Thyroid gland (tissue), 4 donors: ENCODE data around the gene RRAD.
"Not testable (repeated sequence)": the region's sequence is repeated elsewhere in the genome, so short reads cannot be mapped to it uniquely, and the experiment has no call there.

Experiments
- POLR2A ChIP-seq, 2 donors: fragments of 450-650 bp; IDR thresholded peaks; one replicate each; pipeline ENCODE4 v1.6.1; 2017; ENCODE audit warnings: antibody characterized with exemption in 2 of 2, mild to moderate bottlenecking in 2 of 2, moderate library complexity in 1 of 2
- TF ChIP-seq, protein P1 (sequence below), 6 experiments: fragments of 200-600 bp in 3 of 6; fragments of 450-650 bp in 3 of 6; sonication (generic) in 3 of 6; IDR thresholded peaks; one replicate each; pipeline ENCODE4 v1.5.1; 2016 to 2019; ENCODE audit warnings: antibody characterized with exemption in 6 of 6, mild to moderate bottlenecking in 2 of 6, inconsistent platforms in 1 of 6, moderate library complexity in 1 of 6

DNA sequence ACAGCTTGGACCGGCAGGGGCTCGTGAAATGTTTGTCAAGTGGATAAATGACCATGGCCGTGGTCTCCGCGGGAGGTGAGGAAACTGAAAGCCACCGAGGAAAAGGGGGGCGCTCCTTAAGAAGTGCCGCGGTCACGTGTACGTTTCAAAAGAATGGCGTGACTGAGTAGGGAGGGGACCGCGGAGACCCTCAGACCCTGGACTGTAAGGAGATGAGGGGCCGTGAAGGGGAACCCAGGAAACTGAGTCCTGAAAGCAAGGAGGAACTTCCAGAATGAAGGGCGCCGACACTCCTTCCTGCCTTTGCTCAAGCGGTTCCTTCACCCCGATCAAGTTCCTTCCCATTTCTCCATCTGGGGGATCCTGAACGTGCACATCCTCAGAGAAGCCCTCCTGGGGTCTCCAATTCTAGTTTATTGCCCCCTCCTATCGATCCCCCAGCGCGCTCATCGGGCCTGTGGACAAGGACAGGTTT is 9.5 kb upstream of the RRAD start:
- TF ChIP-seq, protein P1, sequence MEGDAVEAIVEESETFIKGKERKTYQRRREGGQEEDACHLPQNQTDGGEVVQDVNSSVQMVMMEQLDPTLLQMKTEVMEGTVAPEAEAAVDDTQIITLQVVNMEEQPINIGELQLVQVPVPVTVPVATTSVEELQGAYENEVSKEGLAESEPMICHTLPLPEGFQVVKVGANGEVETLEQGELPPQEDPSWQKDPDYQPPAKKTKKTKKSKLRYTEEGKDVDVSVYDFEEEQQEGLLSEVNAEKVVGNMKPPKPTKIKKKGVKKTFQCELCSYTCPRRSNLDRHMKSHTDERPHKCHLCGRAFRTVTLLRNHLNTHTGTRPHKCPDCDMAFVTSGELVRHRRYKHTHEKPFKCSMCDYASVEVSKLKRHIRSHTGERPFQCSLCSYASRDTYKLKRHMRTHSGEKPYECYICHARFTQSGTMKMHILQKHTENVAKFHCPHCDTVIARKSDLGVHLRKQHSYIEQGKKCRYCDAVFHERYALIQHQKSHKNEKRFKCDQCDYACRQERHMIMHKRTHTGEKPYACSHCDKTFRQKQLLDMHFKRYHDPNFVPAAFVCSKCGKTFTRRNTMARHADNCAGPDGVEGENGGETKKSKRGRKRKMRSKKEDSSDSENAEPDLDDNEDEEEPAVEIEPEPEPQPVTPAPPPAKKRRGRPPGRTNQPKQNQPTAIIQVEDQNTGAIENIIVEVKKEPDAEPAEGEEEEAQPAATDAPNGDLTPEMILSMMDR (IDR thresholded peaks at IDR 0.05) = not testable (repeated sequence)
- TF ChIP-seq POLR2A (IDR thresholded peaks at IDR 0.05) = not testable (repeated sequence)
